CD4-positive, alpha-beta T cell treated with Interleukin-15 for 1 hour (primary cell): Measurements from ENCODE around the gene ATP5F1A.
"Not testable (repeated sequence)": the region's sequence is repeated elsewhere in the genome, so short reads cannot be mapped to it uniquely, and the experiment has no call there.

Experiments
- DNase-seq: peaks from one replicate; pipeline ENCODE4 v3.0.0-alpha.2; 2020

The ATP5F1A gene

DNA sequence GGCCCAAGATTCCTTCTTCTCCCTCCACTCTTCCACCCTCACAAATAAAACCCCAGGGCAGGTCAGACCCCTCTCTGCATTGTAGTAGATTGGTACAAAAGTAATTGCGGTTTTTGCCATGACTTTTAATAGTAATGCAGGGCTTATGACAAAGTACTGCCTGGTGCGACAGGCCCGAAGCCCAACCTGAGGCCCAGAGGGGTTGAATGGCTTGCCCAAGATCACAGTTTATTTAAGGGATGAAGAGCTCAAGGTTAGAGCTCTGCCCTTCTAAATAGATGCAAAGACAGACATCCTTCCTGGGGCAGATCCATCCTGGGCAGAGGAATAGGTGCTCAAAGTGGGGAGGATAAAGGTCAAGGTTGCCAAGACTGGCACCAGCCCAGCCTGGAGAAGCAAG is 25.1 kb downstream of the ATP5F1A start:
- DNase-seq: no peak

DNA sequence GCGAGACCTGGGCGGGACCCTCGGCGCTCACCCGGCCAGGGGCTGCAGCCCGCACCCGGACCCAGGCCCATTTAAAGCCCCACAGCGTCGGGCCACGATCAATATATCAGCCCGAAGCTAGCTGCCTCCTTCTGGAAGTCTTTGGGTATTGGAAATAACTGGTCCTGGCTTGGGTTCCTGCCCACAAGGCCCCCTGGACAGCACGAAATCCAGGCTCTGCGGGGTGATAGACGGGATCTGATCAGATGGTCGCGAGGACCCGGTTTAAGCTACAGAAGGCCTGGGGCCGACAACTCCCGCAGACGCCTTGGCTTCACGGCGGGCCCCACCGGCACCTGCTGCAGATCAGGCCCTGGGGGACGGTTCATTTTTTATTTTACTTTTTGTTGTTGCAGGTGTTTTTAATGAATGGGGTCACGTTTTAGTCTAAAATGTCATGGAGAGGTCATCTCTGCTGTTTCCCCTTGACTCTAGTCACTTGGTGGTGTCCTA is 25.7 kb downstream of the ATP5F1A start:
- no peak for DNase-seq

DNA sequence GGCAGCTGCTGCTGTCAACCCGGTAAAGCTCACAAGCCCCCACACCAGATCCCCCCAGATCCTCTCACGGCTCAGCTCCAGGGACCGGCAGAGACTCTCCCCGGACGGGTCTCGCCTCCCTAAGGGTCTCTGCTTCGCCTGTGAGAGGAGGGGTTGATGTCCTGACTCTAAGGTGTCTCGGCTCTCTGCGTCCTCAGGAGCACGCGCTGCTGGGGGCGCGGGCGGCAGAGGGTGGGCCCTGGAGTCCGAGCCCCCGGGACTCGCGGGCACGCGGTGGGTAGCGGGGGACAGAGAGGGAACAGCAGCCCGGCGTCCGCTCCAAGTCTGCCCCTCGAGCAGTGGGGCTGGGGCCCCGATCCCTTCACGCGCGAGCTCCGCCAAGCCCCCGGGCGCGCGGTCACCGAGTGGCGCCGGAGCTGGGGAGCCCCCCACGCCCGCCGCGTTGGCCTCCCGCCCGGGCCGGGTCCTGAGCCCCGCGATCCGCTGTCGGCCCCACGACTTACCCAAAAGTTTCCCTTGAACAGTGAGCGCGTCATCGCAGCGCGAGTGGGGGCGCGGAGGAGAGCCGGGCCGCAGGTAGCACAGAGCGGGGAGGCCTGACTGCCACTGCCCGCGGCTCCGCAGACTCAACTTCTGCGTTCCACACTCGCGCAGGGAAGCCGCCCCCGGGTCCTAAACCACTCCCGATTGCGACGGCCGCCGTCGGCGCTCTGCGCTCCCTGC is 26.3 kb downstream of the ATP5F1A start, which contains the start of gene PSTPIP2:
Gene PSTPIP2, minus strand, starts transcription at position 608 of the 723 bp plus-strand sequence. Its CDS starts 72 bp downstream, at position 536.
- DNase-seq: peak; percentile 65

DNA sequence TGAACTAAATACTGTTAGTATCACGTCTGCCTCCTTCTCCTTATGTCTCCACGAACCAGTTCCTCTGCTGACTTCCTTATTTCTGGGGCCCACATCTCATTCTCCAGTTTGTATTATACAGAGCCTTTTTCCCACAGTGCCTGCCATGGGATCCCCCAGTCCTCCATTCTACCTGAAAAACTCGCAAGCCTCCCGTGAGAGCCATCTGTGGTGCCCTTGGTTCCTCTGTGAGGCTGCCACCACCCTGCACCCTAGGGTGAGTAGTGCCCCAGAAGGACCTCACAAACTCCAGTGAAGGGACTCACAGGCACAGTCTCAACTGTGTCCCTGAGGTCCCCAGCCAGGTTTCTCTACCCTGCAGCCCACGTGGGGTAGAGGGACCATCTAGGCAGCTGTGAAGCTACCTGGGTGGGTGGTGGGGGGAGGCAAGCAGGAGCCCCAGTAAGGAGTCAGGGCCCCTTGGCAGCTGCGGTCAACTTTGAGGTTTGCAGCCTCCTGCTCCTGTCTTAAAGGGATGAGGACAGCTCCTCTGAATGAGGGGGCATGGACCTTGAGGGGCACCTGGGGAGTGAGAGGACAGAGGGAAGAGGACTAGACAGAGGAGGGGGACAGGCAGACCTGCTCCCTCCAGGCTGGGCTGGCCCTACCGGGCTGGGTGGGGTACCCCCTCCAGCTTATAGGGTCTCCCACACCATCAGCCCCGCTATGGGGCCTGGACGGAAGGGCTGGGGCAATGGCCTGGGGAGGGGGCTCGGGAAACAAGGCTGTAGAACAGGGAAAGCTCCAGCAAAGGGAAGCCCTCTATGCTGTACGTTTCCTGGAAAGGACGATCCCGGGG is 27.1 kb downstream of the ATP5F1A start:
- DNase-seq: no peak

DNA sequence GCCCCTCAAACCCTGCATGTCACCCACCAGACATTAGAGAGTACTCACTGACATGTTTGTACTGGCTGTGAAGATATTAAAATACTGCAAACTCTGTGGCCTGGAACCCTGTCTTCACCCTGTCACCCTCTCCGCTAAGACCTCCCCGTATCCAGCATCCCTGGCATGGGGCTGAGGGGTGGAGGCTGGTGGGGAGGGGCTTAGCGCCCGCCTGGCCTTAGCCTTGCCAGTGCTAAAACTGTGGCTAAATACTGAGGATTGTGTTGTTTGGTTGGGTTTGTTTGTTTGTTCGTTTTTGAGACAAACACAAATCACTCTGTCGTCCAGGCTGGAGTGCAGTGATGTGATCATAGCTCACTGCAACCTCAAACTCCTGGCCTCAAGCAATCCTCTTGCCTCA is 27.9 kb downstream of the ATP5F1A start:
- DNase-seq: no peak

DNA sequence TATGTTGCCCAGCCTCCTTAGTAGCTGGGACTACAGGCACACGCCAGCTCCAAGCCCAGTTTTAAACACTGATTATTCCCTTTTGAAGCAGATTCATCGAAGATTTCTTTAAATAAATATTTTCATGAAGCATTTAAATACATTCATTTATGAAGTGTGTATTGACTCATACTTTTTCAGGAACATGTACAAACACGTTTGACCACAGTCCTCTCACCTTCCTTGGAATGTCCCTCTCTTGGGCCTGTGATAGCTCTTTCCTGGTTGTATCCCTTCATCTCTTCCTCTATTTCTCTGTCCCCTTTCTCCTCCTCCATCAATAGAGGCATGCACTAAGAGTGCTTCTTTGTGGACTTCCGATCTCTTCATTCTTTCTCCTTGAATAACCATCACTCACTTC is 28.6 kb downstream of the ATP5F1A start:
- DNase-seq: no peak

DNA sequence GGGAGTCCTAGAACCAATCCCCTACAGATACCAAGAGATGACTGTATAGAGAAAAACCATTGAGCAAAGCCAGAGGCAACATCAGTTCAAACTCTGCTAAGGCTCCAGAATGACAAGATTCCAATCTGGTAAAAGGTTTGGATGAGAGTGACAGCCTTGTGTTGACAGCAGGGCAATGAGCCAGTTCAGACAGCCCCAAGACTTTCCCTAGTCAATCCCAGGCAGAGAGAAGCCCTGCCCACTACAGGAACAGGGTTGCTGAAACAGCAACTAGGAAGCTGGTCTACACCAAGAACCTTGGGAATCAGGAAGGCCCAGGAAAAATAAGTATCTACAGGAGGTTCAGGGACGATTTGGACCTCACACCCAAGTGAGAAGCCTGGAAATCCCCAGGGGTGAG is 29.3 kb downstream of the ATP5F1A start:
- no peak for DNase-seq

DNA sequence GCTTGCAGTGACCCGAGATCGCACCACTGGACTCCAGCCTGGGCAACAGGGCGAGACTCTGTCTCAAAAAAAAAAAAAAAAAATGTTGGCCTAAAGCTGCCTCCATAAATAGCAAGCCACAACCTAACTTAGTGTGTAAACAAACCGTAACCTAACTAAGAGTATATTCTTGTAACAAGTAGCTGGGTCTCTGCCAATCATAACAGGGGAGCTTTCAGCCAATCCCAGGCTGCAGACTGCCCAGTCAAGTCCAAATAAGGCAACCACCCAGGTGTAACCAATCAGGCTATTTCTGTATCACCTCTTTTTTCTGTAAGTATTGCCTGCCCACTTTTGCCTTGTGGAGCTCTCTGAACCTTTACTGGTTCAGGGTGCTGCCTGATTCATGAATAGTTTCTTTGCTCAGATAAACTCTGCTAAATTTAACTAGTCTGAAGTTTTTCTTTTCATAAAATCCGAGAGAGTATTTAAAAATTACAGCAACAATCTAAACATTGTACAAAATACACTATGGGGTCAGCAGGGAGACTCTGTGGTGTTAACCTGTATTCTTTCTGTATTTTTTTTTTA is 30.6 kb downstream of the ATP5F1A start:
- no peak for DNase-seq

DNA sequence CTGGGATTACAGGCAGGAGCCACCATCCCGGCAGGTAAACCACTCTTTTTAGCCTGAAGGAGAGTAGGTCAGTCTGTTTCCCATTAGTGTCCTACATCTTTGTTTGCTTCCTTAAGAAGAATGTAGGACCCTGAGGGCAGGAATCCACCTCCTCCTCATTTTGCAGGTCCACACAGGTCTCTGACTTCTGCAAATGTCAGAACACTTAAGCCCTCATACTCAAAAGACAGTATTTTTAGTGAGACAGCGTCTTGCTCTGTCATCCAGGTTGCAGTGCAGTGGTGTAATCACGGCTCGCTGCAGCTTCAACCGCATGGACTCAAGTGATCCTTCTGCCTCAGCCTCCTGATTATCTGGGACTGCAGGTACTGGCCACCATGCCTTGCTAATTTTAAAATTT is 35.3 kb downstream of the ATP5F1A start:
- no peak for DNase-seq

DNA sequence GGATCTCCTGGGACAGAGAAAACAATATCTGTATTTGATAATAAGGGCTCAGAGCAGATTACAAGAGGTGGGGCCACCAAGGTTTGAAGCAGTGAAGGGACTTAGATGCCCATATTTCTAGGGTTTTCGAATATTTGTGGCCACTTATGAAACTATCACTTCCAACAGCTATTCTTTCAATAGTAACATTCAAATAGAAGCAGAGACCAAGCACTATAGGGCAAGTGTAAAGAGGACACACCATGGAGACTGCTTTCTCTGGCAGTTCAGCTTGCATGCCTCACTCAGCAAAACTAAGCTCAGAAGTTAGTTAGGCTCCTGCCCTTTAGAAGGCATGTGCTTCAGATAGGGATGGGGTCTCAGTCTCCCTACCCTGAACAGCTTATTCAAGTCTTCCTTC is 36.3 kb downstream of the ATP5F1A start:
- DNase-seq: no peak

DNA sequence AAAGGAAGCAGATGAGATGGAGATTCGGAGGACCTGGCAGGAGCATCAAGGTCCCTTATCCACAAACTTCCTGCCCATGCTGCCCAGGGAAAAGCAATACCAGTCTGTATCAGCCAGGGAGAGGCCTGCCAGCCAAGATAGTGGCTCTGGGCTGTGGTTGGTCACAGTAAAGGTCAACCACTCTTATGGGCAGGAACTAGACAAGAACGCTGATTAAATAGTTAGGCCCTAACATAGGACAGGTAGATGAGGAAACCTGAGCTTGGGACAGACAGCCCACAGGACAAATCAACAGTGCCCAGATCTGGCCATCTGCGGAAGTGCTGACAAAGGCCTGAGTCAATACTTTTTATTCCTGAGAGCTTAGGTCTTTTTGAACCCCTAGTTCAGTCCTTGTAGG is 36.7 kb downstream of the ATP5F1A start:
- no peak for DNase-seq

DNA sequence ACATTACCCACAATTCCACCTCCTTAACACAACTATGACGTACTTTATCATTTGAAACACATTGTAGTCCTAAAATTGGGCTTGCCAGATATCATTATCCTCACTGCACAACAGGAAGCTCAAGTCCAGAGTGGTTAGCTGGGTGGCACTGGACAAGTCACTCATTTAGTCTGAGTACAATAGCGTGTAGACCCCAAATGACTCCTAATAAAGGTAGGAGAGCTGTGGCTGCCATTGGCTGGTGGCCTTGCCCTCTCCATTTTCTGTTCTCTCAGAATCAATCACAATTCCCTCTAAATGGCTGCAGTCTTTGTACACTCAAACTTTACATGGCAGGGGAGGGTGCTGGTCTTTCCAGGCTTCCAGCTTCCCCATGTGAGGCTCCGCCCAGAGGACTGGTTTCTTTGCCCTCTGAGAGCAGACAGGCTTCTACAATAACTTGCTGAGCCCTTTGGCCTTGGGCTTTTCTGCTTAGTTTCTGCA is 37.7 kb downstream of the ATP5F1A start:
- DNase-seq: no peak

DNA sequence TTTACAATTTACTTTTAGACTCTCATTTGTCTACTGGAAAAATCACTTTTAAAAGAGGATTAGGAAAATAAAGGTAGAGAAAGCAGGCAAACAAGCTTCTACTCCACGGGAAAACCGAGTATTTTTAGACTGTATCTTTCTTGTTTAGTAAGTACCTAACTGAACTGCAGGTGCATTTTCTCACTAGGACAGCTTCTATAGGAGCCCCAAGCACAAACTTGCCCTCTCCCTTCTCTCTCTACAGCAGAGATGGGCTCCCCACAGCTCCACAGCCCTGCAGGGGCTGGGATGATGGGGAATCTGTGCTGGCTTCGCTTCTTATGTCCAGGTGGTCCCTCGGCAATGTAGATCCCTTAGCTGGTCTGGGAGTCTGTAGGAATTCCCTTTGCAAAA is 42.3 kb downstream of the ATP5F1A start:
- DNase-seq: no peak

DNA sequence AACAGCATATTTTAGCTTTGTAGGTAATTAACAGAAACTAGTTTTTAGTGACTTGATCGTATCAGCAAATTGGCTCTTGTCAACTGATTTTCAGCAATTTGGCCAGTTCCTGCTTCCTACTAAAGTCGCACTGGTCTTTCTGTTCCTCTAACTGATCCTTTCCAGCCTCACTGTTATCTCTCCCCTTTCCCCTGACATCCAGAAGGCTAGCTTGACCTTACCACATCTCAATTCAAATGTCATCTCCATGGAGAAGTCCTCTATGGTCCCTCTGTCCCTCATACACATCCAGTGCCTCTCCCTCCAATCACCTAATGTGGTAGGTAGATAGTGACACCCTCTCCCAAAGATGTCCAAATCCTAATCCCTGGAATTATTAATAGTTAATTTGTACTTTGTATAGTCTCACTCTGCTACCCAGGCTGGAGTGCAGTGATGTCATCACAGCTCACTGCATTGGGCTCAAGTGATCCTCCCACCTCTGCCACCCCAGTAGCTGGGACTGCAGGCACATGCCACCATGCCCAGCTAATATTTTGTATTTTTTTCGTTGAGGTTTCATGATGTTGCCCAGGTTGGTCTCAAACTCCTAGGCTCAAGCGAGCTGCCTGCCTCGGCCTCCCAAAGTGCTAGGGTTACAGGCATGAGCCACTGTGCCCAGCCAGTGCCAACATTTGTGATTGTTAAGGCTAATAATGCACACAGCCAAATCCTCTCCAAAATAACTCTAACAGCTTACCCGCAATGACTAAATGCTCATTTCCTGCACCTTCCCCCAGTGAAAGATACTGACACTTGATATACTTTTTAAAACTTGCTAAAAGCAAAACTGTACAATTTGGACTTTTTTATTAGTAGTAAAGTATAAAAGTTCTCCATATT is 42.9 kb downstream of the ATP5F1A start:
- no peak for DNase-seq

DNA sequence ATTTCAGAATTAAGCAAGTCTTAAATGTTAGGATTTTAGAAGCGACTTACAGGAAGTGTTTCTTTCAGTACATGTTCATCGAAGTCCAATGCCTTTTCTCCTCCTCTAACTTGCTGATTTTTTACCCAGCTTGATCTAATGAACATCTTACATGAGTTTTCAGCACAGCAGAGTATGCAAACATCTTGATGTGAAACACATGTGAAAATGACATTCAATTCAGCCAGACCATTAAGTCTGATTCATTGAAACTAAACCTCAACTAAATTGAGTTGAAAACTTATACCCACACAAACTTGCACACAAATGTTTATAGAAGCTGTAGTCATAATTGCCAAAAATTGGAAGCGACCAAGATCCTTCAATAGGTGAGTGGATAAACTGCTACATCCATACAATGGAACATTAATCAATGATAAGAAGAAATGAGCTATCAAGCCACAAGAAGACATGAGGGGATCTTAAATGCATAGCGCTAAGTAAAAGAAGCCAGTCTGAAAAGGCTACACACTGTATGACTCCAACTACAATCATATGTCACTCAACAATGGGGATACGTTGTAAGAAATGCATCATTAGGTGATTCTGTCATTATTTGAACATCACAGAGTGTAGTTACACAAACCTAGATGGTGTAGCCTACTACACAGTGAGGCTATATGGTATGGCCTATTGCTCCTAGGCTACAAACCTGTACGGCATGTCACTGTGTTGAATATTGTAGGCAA is 44.6 kb downstream of the ATP5F1A start:
- DNase-seq: no peak

DNA sequence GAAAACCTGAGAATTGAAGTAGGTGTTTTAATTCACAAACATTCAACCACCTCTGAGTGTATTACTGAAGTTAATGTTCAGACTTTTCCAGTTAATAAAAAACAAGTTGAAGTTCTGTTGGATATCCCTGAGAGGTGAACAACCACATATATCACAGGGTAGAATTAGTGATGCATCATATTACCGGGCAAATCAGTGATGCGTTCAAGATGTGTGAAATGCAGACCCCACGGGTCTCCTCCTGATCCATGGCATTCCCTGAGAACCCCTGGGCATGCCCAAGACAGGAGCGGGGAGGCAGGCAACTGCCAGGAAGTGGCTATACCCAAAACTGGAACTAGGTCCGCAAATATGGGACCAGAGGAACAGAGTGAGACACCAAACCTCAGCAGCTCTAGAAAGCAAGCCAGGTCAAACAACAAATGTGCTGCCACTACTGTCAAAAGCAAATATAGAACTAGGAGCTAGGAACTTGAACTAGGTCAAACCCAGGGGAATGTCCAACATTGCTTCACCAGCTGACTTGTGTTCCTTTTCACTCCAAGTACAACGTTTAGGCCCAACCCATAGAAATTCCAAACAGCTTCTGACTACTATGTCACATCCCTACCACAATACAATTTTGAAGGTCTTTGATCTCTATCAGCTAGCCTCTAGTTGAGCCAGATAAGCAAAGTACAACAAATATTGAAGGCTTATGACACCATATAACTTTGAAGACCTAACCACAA is 46.2 kb downstream of the ATP5F1A start:
- DNase-seq: no peak

DNA sequence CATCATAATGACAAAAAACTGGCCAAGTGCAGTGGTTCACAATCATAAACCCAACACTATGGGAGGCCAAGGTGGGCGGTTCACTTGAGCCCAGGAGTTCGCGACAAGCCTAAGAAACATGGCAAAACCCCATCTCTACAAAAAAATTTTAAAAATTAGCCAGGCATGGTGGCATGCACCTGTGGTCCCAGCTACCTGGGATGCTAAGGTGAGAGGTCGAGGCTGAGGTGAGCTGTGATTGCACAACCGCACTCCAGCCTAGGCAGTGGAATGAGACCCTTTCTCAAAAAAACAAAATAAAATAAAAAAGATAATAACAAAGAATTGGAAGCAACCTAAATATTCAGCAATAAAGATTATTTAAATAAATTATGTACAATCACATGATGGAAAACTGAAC is 47.8 kb downstream of the ATP5F1A start:
- no peak for DNase-seq

DNA sequence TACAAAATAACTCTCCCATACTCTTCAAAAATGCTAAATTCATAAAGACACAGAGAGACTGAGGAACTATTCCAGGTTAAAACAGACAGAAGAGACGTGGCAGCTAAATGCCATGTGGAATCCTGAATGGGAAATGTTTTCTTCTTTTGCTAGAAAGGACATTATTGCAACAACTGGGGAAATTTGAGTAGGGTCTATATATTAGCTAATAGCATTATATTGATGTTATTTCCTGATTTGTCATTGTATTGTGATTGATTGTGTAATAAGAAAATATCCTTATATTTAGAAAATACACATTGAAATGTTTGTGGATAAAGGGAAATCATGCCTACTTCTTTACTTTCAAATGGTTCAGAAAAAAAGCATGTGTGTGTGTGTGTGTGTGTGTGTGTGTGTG is 49.5 kb downstream of the ATP5F1A start:
- DNase-seq: no peak

DNA sequence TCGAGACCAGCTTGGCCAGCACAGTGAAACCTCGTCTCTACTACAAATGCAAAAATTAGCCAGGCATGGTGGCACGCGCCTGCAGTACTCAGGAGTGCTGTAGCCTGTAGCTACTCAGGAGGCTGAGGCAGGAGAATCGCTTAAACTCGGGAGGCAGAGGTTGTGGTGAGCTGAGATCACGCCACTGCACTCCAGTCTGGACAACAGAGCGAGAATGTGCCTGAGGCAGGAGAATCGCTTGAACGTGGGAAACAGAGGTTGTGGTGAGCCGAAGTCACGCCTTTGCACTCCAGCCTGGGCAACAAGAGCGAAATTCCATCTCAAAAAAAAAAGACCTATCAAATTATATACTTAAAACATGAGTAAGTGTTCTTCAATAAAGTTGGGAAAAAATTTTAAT is 50.7 kb downstream of the ATP5F1A start:
- not testable (repeated sequence) for DNase-seq

DNA sequence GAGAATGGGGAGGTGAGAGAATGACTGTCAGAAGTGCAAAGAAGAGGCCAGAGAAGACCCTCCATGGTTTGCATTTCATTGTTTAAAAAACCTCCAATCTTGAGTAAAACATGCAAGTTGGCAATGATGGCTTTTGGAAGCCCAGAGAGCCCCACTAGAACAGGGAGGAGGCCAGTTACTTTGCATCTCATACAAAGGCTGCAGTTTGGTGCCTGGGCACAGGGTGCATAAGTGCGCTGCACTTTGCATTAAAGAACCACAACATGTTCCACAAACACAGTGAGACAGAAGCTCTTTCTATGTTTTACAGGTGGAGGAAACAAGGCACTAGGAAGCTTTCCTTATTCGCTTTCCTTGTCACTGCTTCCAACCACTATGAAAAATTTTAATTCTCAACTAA is 51.4 kb downstream of the ATP5F1A start:
- DNase-seq: no peak

DNA sequence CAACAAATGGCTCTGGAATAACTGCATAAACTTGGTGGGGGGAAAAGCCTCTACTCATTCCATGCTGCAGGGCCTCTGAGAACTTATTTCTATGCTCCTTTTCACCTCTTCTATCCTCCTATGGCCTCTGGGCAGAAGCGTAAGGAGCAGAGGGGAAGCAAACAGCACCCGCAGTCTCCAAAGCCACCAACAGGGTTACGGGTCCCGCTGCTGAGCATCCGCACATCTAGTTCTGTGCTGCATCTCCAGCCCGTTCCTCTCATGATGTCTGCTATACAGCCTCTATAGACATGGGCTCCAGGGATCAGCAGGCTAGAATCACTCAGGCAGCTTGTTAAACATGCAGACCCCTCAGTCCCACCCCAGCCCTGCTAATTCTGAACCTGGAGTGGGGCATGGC is 52.0 kb downstream of the ATP5F1A start:
- no peak for DNase-seq
